HepG2 (cell line): ENCODE measurements around the gene MRPL43. TPM values are rescaled to one million over a fixed set of nuclear protein-coding genes. Genes with fewer than 3 reads are reported as not detected.

Experiments used
- ATF1 ChIP-seq: IDR thresholded peaks from 2 replicates; pipeline ENCODE4 v1.6.1; 2016; ENCODE audit warnings: mild to moderate bottlenecking, control low read depth
- ATF3 ChIP-seq: sonication (generic); formaldehyde crosslinking; IDR thresholded peaks from 2 replicates; pipeline ENCODE4 v1.4.0; 2020; ENCODE audit warnings: missing genetic modification reagents
- CSRNP1 ChIP-seq: sonication (generic); formaldehyde crosslinking; IDR thresholded peaks from 2 replicates; pipeline ENCODE4 v1.8.1; 2023; ENCODE audit warnings: mild to moderate bottlenecking, missing genetic modification reagents
- ESRRA ChIP-seq: sonication (generic); formaldehyde crosslinking; IDR thresholded peaks from 2 replicates; pipeline ENCODE4 v1.5.1; 2020; ENCODE audit warnings: mild to moderate bottlenecking, low read depth, missing genetic modification reagents
- EZH2 ChIP-seq: conservative IDR thresholded peaks from 2 replicates; pipeline ENCODE4 v1.6.1; 2012; ENCODE audit warnings: mild to moderate bottlenecking, low read depth, low read length, moderate library complexity
- IRF9 ChIP-seq: sonication (generic); formaldehyde crosslinking; IDR thresholded peaks from 2 replicates; pipeline ENCODE4 v1.8.0; 2022; ENCODE audit warnings: missing genetic modification reagents, mild to moderate bottlenecking, borderline replicate concordance
- JUNB ChIP-seq: sonication (generic); formaldehyde crosslinking; IDR thresholded peaks from 2 replicates; pipeline ENCODE4 v1.8.0; 2022; ENCODE audit warnings: missing genetic modification reagents, mild to moderate bottlenecking, borderline replicate concordance
- KDM6A ChIP-seq: IDR thresholded peaks from 2 replicates; pipeline ENCODE4 v1.6.1; 2016; ENCODE audit warnings: low read depth
- MXD3 ChIP-seq: IDR thresholded peaks from 2 replicates; pipeline ENCODE4 v1.6.1; 2016; ENCODE audit warnings: mild to moderate bottlenecking, missing biosample characterization, missing genetic modification reagents
- SMAD1 ChIP-seq: sonication (generic); formaldehyde crosslinking; IDR thresholded peaks from 2 replicates; pipeline ENCODE4 v1.4.0; 2020; ENCODE audit warnings: missing genetic modification reagents, low read depth, mild to moderate bottlenecking, borderline replicate concordance
- TEAD3 ChIP-seq: optimal IDR thresholded peaks from 2 replicates; pipeline ENCODE3; 2016; ENCODE audit warnings: borderline replicate concordance
- XRCC5 ChIP-seq: fragments of 200-400 bp; formaldehyde crosslinking; optimal IDR thresholded peaks from 2 replicates; pipeline ENCODE3; 2017; ENCODE audit warnings: mild to moderate bottlenecking, low read length
- ZBTB4 ChIP-seq: sonication (generic); formaldehyde crosslinking; IDR thresholded peaks from 2 replicates; pipeline ENCODE4 v1.4.0; 2020; ENCODE audit warnings: missing genetic modification reagents, mild to moderate bottlenecking, borderline replicate concordance
- ZKSCAN8 ChIP-seq: IDR thresholded peaks from 2 replicates; pipeline ENCODE4 v1.6.1; 2016; ENCODE audit warnings: borderline replicate concordance, missing genetic modification reagents, missing compliant biosample characterization
- ZNF121 ChIP-seq: sonication (generic); formaldehyde crosslinking; IDR thresholded peaks from 2 replicates; pipeline ENCODE4 v1.5.0; 2020; ENCODE audit warnings: mild to moderate bottlenecking, missing genetic modification reagents
- ZNF232 ChIP-seq: sonication (generic); formaldehyde crosslinking; IDR thresholded peaks from 2 replicates; pipeline ENCODE4 v1.4.0; 2020; ENCODE audit warnings: missing genetic modification reagents, borderline replicate concordance
- ZNF605 ChIP-seq: sonication (generic); formaldehyde crosslinking; IDR thresholded peaks from 2 replicates; pipeline ENCODE4 v1.8.0; 2022; ENCODE audit warnings: mild to moderate bottlenecking, missing genetic modification reagents
- ZNF619 ChIP-seq: sonication (generic); formaldehyde crosslinking; IDR thresholded peaks from 2 replicates; pipeline ENCODE4 v1.4.0; 2020; ENCODE audit warnings: mild to moderate bottlenecking, missing genetic modification reagents
- polyA plus RNA-seq, 8 experiments: library from polyadenylated mRNA; depleted of rRNA in 3 of 8; stranded (reverse) in 7 of 8; unstranded in 1 of 8; fragments of >200 nt; fragmentation: Illumina TruSeq in 4 of 8; extraction: Trizol in 4 of 8; gene quantifications; 2 replicates each; pipeline versions ENCODE4 v1.2.1 to v1.2.3, GENCODE V29; 2011 to 2016; ENCODE audit warnings: low read depth in 4 of 8, missing spikeins in 1 of 8, mixed read lengths in 1 of 8; ENCODE audit not compliant: insufficient read depth in 1 of 8
- total RNA-seq, 5 experiments: library from RNA; depleted of rRNA; stranded (reverse); fragments of >200 nt; fragmentation: Illumina TruSeq; extraction: Trizol; gene quantifications; 2 replicates each; pipeline ENCODE4 v1.2.3, GENCODE V29; 2016; ENCODE audit warnings: low read depth in 1 of 5
- TF ChIP-seq, protein P1 (sequence below): IDR thresholded peaks from 2 replicates; pipeline ENCODE4 v1.6.1; 2012; ENCODE audit warnings: low read length, improper control_type of control experiment

MRPL43 gene
- total and polyA plus RNA-seq, 2 of the 13 experiments (the other 11 are each of a cell fraction or from before 2014, with no cell fraction given): 71.0 to 73.7 TPM

DNA sequence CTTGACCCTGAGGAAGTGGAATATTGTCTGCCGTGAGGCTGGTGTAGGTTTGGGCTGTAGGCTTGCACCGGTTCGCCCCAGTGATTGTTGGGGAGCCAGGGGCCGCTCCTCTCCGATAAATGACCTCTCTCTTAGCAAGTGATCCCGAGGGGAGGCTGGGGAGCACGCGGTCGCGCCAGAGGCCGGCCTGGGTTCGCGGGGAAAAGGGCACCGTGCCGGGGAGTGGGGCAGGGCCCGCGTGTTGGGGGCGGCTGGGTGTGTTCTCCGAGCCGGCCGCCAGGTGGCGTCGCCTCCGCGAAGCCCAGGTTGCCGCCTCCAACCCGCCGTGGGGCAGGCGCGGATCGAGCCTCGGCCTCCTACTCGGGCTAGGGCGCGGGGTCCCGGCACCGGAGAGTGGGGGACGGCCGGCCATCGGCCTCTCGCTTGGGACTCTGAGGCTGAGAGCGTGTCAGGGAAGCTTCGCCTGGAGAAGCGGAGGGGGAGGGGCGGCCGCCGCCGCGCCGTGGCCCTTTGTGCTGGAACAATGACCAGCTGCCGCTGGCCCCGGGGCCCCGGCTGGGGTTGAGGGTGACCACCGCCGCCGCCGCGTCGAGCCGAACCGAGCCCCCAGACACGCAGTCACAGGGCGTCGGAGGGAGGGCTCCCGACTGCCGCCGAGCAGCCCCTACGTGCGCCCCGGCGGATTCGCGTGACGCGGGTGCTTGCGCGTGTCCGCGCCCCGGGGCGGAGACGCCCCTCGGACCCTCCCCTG, 11.9 kb upstream of the MRPL43 start (continued):
- TF ChIP-seq ZBTB4 (CRISPR knock-in tag): no peak
- no peak for TF ChIP-seq ZNF619 (CRISPR knock-in tag)
- peak; percentile 60; the same call in 1 of the 2 replicates for TF ChIP-seq ESRRA (CRISPR knock-in tag)
- no peak for TF ChIP-seq ZKSCAN8 (CRISPR knock-in tag)
- no peak for TF ChIP-seq ZNF121 (CRISPR knock-in tag)
- peak; percentile 48; the same call in 1 of the 2 replicates for TF ChIP-seq JUNB (CRISPR knock-in tag)
- no peak; the same call in 1 of the 2 replicates for TF ChIP-seq ZNF605 (CRISPR knock-in tag)
- no peak for TF ChIP-seq ATF1 (CRISPR knock-in tag)
- TF ChIP-seq ZNF232 (CRISPR knock-in tag): 0 out of 2 replicates have a peak, but pooled peaks have one; percentile 6
- no peak for TF ChIP-seq EZH2
- TF ChIP-seq ATF3 (CRISPR knock-in tag): no peak; the same call in 1 of the 2 replicates
- TF ChIP-seq MXD3 (CRISPR knock-in tag): peak; percentile 77; the same call in 1 of the 2 replicates
- no peak for TF ChIP-seq TEAD3 (CRISPR knock-in tag)
- no peak; the same call in 1 of the 2 replicates for TF ChIP-seq SMAD1 (CRISPR knock-in tag)
- peak; percentile 91 for TF ChIP-seq XRCC5
- TF ChIP-seq, protein P1, sequence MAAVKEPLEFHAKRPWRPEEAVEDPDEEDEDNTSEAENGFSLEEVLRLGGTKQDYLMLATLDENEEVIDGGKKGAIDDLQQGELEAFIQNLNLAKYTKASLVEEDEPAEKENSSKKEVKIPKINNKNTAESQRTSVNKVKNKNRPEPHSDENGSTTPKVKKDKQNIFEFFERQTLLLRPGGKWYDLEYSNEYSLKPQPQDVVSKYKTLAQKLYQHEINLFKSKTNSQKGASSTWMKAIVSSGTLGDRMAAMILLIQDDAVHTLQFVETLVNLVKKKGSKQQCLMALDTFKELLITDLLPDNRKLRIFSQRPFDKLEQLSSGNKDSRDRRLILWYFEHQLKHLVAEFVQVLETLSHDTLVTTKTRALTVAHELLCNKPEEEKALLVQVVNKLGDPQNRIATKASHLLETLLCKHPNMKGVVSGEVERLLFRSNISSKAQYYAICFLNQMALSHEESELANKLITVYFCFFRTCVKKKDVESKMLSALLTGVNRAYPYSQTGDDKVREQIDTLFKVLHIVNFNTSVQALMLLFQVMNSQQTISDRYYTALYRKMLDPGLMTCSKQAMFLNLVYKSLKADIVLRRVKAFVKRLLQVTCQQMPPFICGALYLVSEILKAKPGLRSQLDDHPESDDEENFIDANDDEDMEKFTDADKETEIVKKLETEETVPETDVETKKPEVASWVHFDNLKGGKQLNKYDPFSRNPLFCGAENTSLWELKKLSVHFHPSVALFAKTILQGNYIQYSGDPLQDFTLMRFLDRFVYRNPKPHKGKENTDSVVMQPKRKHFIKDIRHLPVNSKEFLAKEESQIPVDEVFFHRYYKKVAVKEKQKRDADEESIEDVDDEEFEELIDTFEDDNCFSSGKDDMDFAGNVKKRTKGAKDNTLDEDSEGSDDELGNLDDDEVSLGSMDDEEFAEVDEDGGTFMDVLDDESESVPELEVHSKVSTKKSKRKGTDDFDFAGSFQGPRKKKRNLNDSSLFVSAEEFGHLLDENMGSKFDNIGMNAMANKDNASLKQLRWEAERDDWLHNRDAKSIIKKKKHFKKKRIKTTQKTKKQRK: no peak
- no peak for TF ChIP-seq KDM6A (CRISPR knock-in tag)
- TF ChIP-seq IRF9: 0 out of 2 replicates have a peak, but pooled peaks have one; percentile 66
- peak; percentile 96 for TF ChIP-seq CSRNP1 (CRISPR knock-in tag)
